ENCODE data around the gene NR1D1.

DNA sequence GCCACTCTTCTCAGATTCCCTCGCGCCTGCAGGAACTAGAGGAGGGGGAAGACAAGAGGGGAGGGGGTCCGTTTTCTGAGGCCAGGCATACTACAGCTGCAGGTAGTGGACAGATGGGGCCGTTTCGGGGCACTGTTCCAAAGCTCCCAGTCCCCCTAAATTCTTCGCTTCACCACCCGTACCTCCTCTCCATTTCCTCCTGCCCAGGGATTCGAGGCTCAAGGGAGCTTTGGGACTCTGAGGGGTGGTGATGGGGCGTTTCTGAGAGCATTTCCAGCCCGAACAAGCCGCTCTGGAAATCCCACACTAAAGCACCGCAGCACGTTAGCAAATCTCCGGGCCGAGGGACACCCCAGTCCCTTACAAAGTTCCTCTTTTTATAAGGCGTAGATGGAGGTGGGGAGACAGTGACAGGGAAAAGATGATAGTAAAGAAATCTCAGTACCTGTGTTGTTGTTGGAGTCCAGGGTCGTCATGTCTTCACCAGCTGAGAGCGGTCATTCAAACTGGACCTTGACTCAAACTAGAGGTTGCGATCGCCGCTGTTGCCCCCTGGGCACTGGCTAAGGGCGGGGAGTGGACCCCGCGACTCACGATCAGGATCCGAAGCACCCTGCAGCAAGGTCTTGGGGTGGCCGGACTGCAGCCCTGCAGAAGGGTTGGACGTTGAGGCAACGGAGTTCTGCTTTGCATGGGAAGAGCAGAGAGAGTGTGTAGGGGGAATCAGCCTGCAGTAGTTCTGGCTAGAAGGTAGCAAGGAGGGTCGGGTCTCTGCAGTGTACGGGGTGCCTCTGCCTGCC, 570 bp downstream of the NR1D1 start:
- TF ChIP-seq, protein P1, sequence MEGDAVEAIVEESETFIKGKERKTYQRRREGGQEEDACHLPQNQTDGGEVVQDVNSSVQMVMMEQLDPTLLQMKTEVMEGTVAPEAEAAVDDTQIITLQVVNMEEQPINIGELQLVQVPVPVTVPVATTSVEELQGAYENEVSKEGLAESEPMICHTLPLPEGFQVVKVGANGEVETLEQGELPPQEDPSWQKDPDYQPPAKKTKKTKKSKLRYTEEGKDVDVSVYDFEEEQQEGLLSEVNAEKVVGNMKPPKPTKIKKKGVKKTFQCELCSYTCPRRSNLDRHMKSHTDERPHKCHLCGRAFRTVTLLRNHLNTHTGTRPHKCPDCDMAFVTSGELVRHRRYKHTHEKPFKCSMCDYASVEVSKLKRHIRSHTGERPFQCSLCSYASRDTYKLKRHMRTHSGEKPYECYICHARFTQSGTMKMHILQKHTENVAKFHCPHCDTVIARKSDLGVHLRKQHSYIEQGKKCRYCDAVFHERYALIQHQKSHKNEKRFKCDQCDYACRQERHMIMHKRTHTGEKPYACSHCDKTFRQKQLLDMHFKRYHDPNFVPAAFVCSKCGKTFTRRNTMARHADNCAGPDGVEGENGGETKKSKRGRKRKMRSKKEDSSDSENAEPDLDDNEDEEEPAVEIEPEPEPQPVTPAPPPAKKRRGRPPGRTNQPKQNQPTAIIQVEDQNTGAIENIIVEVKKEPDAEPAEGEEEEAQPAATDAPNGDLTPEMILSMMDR (IDR thresholded peaks at IDR 0.05; ENCODE audit: low read depth, low read length) = no peak
- TF ChIP-seq POLR2A (IDR thresholded peaks at IDR 0.05; ENCODE audit: extremely low read depth, insufficient read length) (no peak), MYC (IDR thresholded peaks at IDR 0.05; ENCODE audit: low read depth, low read length) (peak; percentile 21; the same call in 1 of the 2 replicates)
- TF ChIP-seq, protein P2, sequence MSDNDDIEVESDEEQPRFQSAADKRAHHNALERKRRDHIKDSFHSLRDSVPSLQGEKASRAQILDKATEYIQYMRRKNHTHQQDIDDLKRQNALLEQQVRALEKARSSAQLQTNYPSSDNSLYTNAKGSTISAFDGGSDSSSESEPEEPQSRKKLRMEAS (IDR thresholded peaks at IDR 0.05; ENCODE audit: low read depth, low read length) = no peak

Data from NB4 (cell line).